AG08396 (cell line): ENCODE results near the gene GJC2.
"Not testable (repeated sequence)": the region's sequence is repeated elsewhere in the genome, so short reads cannot be mapped to it uniquely, and the experiment has no call there.

Experiments
- DNase-seq: peaks from one replicate; pipeline ENCODE4 v3.0.0; 2012; ENCODE audit warnings: low spot score, mixed read lengths

The GJC2 gene

DNA sequence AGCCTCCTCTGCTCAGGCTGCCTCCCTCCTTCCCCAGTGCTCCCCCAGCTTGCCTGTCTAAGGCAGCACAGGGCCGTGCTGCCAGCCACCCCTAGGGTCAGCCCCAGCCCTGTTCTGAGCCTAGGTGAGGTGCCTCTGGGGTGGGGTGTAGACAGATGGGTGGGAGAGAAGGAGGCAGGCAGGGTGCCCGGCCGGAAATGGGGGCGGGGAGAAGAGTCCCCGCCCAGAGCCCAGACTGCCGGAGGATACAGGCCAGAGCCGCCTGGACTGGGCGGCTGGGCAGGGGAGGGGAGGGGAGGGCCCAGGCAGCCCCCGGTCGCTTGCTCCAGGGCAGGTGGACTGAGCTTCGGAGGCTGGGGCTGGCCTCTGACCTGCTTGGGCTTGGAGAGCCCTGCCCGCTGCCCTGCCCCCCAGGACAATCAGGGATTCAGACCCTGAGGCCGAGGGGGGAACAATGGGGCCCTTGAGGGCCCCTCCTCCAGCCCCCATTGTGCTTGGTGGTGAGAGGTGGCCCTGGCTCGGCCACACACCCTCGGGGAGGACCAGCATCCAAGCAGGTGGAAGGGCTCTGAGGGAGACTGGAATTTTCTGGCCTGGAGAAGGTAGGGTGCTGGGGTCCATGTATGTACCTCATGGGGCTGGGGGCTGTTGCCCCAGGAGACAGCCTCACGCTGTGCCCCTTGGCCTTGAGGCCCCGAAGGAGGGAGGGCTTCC, at the start of gene GJC2:
GJC2 (plus strand) TSS at position 525 of the 714 bp plus-strand sequence. CDS start 7,829 bp downstream, outside the sequence.
- peak; percentile 80 for DNase-seq

DNA sequence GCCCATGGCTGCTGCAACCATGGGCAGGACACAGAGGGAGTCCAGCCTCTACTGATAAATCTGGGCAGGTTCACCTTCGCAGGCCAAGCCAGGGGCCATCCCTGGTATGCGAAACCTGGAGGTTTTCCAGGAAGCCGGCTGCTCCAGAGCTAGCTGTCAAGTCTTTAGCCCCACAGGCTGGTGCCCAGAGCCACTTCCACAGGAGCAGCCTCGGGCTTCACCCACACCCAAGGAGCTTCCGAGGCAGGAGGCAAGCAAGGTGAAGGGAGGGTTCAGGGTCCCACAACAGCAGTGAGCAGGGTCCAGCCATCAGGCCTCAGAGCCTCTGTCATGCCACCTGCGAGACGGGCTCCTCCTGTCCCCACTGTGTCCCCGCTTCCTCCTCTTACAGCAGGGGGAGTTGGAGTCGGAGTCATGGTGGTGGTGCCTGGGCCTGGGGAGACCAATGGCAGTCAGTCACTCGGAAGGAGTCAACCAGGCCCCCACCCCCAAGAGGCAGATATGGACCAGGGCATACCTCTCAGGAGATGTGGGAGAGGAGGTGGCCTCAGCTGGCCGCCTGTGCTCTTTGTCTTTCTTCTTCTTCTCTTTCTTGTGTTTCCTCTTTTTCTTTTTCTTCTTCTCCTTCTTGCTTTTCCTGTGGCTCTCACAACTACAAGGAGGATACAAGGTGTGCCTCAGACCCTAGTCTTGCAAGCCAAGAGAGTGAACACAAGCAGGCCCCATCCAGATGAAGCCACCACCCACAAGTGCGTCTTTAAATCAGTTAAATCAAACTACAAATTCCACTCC, 48.7 kb upstream of the GJC2 start:
- DNase-seq: peak; percentile 11

DNA sequence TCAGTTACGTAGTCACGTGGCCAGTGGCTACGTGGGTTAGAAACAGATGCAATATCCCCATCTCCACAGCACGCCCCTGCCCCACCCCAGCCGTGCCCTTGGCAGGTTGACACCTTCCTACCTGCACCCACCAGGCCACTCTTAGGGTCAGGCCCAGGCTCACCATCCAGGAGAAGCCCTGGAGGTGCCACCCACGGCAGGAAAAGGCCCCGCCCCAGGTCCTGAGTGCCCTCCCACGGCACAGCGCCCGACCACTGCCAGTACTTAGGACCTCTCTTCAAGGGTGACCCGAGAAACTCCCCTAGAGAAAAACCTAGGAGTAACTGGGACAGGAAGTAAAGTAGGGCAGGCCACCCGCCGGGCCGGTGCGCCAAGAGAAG, 48.1 kb upstream of the GJC2 start:
- DNase-seq: peak; percentile 12

GRCh38 chr1:228101994-228102790, 47.5 kb upstream of the GJC2 start:
- peak; percentile 70 for DNase-seq

GRCh38 chr1:228102791-228103620, 46.7 kb upstream of the GJC2 start, which contains the start of gene C1orf35:
Gene C1orf35 (minus strand): TSS chr1:228103325. CDS start chr1:228103227, 98 bp downstream.
- peak; percentile 99 for DNase-seq

DNA sequence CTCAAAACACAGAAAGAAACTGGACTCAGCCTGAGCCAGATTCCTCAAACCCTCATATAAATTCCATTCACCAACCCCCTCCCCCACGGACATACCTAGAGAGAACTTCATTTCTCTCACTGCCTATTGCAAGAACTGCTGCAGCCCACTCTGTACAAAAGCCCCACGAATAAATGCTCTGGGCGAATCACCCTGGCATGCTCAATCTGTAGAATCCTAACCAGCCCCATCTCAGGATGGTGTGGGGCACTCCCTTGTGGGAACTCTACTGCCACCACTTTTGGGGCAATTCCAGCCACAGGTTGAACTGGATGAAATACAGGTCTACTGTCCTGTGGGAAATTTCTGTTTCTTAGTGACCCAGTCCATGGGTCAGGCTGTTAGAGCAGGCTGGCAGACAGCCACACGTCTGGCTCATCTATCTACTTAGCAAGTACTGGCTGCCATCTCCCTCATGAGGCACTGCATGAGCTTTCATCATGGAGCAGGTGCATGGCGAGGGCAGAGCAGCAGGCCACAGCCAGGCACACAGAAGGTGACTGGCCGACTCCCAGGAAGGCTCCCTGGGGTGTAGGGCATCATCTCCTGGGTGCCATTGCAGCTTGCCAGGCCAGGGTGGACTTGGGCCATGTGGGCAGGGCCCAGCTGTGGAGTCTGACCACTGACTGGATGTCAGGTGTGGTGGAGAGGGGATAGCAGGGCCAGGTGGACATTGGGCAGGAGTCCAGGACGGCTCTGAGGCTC, 45.0 kb upstream of the GJC2 start:
- DNase-seq: no peak

GRCh38 chr1:228105270-228105995, 44.3 kb upstream of the GJC2 start:
- no peak for DNase-seq

GRCh38 chr1:228105996-228106799, 43.5 kb upstream of the GJC2 start:
- DNase-seq: no peak

- DNase-seq: no peak
Observed at GRCh38 chr1:228106800-228107054, 43.0 kb upstream of the GJC2 start.

GRCh38 chr1:228107636-228108035, 42.1 kb upstream of the GJC2 start:
- no peak for DNase-seq

DNA sequence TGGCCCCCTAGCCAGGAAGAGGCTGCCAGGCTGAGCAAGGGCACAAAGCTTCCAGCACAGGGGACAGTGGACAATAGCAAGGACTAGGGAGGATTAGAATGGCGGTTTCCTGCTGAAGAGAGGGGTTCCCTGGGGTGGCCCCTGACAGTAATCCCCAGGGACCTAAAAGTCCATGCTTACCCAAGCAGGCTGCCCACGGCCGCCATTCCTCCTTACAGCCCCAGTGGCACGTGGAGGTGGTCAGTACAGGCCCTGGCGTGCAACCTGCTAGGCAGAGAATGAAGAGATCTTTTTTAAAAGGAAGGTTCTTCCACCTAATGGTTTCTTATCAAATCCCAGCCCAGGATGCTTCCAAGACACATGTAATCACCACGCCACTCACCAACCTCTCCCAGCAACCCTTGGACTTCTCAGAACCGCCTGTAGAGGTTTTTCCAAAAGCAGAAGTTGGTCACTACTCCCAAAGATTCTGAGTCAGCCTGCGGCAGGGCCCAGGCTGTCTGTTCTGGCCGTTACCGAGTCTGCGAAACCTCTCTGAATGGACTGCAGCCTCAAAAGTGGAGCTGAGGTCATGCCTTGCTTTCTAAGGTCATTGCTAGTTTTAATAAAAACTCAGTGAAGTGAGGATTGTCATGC, 41.6 kb upstream of the GJC2 start:
- DNase-seq: no peak

DNA sequence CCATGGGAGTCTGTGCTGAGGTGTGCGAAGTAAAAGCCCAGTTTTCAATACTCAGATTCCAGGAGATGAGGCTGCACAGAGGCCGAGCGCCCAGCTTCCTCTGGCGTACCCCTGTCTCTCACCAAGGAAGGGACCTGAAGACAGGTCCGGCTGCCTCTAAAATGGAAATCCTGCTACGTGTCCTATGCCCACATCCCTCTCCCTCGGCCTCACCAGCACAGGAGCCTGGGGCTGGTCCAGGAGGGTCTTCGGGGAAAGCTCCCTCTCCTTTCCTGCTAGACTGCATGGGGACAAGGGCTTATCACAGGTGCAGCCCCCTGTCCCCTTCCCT, 41.0 kb upstream of the GJC2 start:
- DNase-seq: no peak

DNA sequence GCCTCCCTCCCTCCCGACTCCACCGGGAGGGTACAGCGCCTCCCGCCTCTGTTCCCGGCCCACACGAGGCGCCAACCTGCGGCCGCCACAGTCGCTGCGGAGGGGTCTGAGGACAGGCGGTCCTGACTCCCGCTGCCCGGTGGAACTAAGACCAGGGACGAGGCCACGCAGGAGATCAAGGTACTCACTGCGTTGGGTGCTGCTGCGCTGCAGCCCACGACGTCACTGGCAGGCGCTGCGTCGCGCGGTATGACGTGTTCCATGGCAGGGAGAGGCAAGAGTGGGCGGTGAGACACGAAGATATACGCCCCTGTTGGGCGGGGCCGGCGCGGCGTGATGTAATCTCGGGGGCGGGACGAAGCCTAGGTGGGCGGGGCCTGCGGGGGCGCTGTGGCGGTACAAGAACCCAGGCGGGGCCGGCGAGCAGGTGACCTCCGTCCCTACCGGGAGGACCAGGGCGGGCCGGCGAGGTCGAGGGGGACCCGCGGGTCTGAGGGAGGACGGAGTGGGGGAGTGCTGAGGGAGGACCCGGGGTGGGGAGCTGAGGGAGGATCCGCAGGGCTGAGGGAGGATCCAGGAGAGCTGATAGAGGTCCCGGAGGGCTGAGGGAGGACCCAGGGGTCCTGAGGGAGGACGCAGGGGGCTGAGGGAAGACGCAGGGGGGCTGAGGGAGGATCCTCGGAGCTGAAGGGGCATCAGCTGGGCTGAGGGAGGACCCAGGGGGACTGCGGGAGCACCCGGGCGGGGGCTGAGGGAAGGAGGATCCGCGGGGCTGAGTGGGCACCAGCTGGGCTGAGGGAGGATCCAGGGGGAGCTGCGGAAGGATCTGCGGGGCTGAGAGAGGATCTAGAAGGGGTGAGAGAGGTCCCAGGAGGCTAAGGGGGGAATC, 40.4 kb upstream of the GJC2 start, which contains the start of gene MRPL55:
MRPL55 (minus strand) TSS at position 227 of the 889 bp plus-strand sequence. CDS start 1,039 bp downstream, outside the sequence.
- peak; percentile 97 for DNase-seq

DNA sequence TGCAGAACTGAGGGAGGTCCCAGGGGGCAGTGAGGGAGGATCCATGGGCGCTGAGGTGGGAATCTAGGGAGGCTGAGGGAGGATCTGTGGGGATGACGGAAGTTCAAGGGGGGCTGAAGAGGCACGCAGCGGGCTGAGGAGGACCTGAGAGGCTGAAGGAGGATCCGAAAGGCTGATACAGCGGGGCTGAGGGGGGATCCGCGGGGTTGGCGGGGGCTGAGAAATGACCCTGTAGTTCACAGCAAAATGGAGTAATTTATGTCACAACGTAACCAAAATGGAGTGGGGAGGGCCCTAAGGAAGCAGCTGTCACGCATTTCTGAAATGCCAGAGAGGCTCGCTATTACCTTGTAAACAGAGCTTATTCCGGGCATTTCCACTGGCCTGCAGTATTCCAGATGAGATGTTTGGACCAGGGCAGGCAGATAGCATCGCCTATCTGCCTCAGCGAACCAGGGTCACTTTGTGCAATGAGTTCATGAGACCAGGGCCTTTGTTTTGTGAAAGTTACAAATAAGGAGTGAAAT, 39.7 kb upstream of the GJC2 start:
- peak; percentile 47 for DNase-seq

GRCh38 chr1:228110556-228110955, 39.2 kb upstream of the GJC2 start:
- no peak for DNase-seq

DNA sequence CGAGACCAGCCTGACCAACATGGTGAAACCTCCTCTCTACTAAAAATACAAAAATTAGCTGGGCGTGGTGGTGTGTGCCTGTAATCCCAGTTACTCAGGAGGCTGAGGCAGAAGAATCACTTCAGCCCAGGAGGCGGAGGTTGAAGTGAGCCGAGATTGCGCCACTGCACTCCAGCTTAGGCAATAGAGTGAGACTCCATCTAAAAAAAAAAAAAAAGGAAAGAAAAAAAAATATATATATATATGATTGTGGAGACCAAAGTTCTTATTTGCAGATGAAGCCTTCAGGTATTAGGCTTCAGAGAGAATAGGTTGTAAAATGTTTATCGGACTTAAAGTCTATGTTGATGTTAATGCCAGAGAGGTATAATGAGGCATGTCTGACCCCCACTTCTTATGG, 38.4 kb upstream of the GJC2 start:
- not testable (repeated sequence) for DNase-seq

DNA sequence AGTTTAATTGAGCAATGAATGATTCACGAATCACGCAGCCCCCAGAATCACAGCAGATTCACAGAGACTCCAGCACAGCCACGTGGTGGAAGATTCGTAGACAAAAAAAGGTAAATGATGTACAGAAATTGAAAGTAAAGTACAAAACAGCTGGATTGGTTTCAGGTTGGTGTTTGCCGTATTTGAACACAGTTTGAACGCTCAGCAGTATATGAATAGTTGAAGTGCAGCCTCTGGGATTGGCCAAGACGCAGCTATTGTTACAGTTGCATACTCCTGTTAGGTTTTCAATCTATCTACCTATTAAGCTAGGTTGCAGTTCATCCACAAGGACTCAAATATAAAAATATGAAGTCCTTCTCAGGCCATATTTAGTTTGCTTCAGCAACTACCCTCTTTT, 37.6 kb upstream of the GJC2 start:
- DNase-seq: no peak

- no peak for DNase-seq
Observed at GRCh38 chr1:228112617-228113016, 37.1 kb upstream of the GJC2 start.
